Kidney (tissue), 14 donors: Measurements from ENCODE around the gene POLE4. TPM values are rescaled to one million over a fixed set of nuclear protein-coding genes. Genes with fewer than 3 reads are reported as not detected.

Experiments used
- DNase-seq, 5 donors: peaks; one replicate each; pipeline ENCODE4 v3.0.0-alpha.2; 2013 to 2020
- FAIRE-seq: peaks from 2 replicates; lab custom pipeline; 2012; peaks lifted over from hg19 to GRCh38; lab: Jason Lieb, UNC
- H3K27ac ChIP-seq, 2 donors: one replicate each; pipeline ENCODE4 v1.7.0; 2013; ENCODE audit warnings: low read depth in 2 of 2, low read length in 2 of 2, inconsistent platforms in 1 of 2
- H3K27me3 ChIP-seq: one replicate; pipeline ENCODE4 v1.7.1; 2013; ENCODE audit warnings: low read length, inconsistent platforms; ENCODE audit not compliant: control insufficient read depth, insufficient read depth
- H3K36me3 ChIP-seq, 3 donors: one replicate each; pipeline versions ENCODE4 v1.7.0 to v1.7.1; 2013; ENCODE audit warnings: low read length in 3 of 3, control low read depth in 1 of 3, inconsistent platforms in 1 of 3; ENCODE audit not compliant: insufficient read depth in 3 of 3, control insufficient read depth in 2 of 3
- H3K4me1 ChIP-seq, 3 donors: one replicate each; pipeline versions ENCODE4 v1.7.0 to v1.7.1; 2013; ENCODE audit warnings: low read length in 3 of 3, inconsistent platforms in 1 of 3, low read depth in 1 of 3; ENCODE audit not compliant: control insufficient read depth in 2 of 3, insufficient read depth in 2 of 3
- H3K4me3 ChIP-seq, 3 donors: one replicate each; pipeline versions ENCODE4 v1.7.0 to v1.8.1; 2013; ENCODE audit warnings: low read length in 3 of 3, control low read depth in 1 of 3, inconsistent platforms in 1 of 3
- H3K9ac ChIP-seq, 3 donors: one replicate each; pipeline versions ENCODE4 v1.7.0 to v1.7.1; 2013; ENCODE audit warnings: low read length in 3 of 3, control low read depth in 1 of 3, inconsistent platforms in 1 of 3
- H3K9me3 ChIP-seq, 3 donors: one replicate each; pipeline versions ENCODE4 v1.7.0 to v1.7.1; 2013; ENCODE audit warnings: low read length in 3 of 3, control low read depth in 1 of 3, inconsistent platforms in 1 of 3; ENCODE audit not compliant: control insufficient read depth in 2 of 3, insufficient read depth in 1 of 3
- intact Hi-C: fragments of 100-400 bp; cut with DNase I; formaldehyde crosslinking; loops from one replicate; pipeline ENCODE4 v1.11.1; 2022
- polyA plus RNA-seq: library from polyadenylated mRNA; stranded (reverse); fragments of 350-450 nt; fragmentation: Illumina TruSeq; extraction: RNeasy Lipid Tissue Mini Kit (QIAGEN cat#74804); gene quantifications from one replicate; pipeline ENCODE4 v1.2.3, GENCODE V29; 2014; ENCODE audit warnings: low read depth, low replicate concordance; ENCODE audit not compliant: insufficient read depth
- total RNA-seq: library from RNA; stranded (reverse); fragmentation: NEBNext Ultra II Directional; extraction: Animal tissue kit (Norgen Biotek cat#: 25700); gene quantifications from one replicate; pipeline ENCODE4 v1.2.1, GENCODE V29; 2021
- TF ChIP-seq, protein P1 (sequence below): IDR thresholded peaks from 3 replicates; pipeline ENCODE4 v1.5.1; 2012; ENCODE audit warnings: mild to moderate bottlenecking, moderate library complexity, borderline replicate concordance; ENCODE audit not compliant: insufficient read depth; ENCODE audit errors: extremely low read depth
- donor health status: control.
- donor health status: control.
- donor health status: control.
- donor health status: control.
- donor health status: control.
- donor health status: DM: yes; HTN: yes; CAD: no.
- donor health status: Normal renal cell carcinoma (clear cell type).

The POLE4 gene
- total and polyA plus RNA-seq, 2 donors from 2014 or later: 54.3 to 122 TPM

- TF ChIP-seq, protein P1, sequence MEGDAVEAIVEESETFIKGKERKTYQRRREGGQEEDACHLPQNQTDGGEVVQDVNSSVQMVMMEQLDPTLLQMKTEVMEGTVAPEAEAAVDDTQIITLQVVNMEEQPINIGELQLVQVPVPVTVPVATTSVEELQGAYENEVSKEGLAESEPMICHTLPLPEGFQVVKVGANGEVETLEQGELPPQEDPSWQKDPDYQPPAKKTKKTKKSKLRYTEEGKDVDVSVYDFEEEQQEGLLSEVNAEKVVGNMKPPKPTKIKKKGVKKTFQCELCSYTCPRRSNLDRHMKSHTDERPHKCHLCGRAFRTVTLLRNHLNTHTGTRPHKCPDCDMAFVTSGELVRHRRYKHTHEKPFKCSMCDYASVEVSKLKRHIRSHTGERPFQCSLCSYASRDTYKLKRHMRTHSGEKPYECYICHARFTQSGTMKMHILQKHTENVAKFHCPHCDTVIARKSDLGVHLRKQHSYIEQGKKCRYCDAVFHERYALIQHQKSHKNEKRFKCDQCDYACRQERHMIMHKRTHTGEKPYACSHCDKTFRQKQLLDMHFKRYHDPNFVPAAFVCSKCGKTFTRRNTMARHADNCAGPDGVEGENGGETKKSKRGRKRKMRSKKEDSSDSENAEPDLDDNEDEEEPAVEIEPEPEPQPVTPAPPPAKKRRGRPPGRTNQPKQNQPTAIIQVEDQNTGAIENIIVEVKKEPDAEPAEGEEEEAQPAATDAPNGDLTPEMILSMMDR: no peak
- intact Hi-C loops: no loop called here
- no peaks in the 10 kb centered on the region for H3K27me3 ChIP-seq
- no peaks in the 10 kb centered on the region for H3K4me1 ChIP-seq
- H3K27ac ChIP-seq: no peak overlapping the region
- no peaks in the 10 kb centered on the region for H3K9me3 ChIP-seq
- H3K36me3 ChIP-seq: no peaks in the 10 kb centered on the region
- no peak for DNase-seq
- no peak overlapping the region for H3K4me3 ChIP-seq
- no peak overlapping the region for H3K9ac ChIP-seq
- FAIRE-seq: no peak
Observed at GRCh38 chr2:75018162-75018561, 59.7 kb downstream of the POLE4 start.

Other genes with a start within 250 kb of the POLE4 start
- gene HK2, start 124.5 kb upstream of the POLE4 start, total RNA-seq: 8.6 TPM
- 0.47 TPM for gene HK2, start 124.5 kb upstream of the POLE4 start, polyA plus RNA-seq
- 5.1 TPM for gene TACR1, start 240.9 kb downstream of the POLE4 start, total RNA-seq
- gene TACR1, start 240.9 kb downstream of the POLE4 start, polyA plus RNA-seq: 0.49 TPM